ENCODE measurements around the gene SPTBN1.

DNA sequence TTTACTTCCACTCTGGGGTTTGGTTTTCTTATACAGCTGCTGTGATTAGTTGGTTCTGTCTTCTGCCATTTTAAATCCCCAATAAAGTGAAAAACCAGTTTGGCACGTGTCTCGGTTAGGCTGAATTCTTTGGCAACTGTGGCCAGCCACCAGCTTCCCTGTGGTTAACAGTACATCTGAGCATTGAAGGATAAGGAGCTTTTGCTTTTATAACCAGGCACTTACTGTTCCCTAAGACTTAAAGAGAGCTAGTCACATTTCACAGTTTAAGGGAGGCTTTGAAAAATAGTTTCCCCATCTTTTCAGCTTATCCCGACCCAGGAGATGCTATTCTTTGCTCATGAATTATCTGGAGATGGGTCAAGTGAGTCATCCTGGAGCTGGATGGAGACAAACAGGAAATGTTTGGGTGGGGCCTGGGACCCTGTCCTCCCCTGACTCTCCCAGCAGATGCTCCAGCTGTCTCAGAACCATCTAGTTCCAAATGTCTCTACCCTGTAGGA lies 210.1 kb downstream of the SPTBN1 start:
- TF ChIP-seq, protein P1, sequence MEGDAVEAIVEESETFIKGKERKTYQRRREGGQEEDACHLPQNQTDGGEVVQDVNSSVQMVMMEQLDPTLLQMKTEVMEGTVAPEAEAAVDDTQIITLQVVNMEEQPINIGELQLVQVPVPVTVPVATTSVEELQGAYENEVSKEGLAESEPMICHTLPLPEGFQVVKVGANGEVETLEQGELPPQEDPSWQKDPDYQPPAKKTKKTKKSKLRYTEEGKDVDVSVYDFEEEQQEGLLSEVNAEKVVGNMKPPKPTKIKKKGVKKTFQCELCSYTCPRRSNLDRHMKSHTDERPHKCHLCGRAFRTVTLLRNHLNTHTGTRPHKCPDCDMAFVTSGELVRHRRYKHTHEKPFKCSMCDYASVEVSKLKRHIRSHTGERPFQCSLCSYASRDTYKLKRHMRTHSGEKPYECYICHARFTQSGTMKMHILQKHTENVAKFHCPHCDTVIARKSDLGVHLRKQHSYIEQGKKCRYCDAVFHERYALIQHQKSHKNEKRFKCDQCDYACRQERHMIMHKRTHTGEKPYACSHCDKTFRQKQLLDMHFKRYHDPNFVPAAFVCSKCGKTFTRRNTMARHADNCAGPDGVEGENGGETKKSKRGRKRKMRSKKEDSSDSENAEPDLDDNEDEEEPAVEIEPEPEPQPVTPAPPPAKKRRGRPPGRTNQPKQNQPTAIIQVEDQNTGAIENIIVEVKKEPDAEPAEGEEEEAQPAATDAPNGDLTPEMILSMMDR (IDR thresholded peaks at IDR 0.05; ENCODE audit: low read length), result no peak
- no peak for TF ChIP-seq EZH2 (IDR thresholded peaks at IDR 0.05; ENCODE audit: borderline replicate concordance, low read length)

Measured in OCI-LY1 (cell line).